A673 (cell line): ENCODE measurements around the gene HDAC8. TPM values are rescaled to one million over a fixed set of nuclear protein-coding genes. Genes with fewer than 3 reads are reported as not detected.

Experiments used
- BruUV-seq: library from RNA; stranded (reverse); fragments of 400-500 nt; replicated peaks from 2 replicates; lab custom pipeline; 2021; lab: Mats Ljungman, UMichigan
- CTCF ChIA-PET: fragments of 300-600 bp; sonication (Branson Sonifier 250); formaldehyde crosslinking; loops from one replicate; lab custom pipeline; 2022; ENCODE audit warnings: antibody characterized with exemption; lab: Charles Lee
- POLR2A ChIA-PET: fragments of 300-600 bp; sonication (Branson Sonifier 250); formaldehyde crosslinking; loops from one replicate; lab custom pipeline; 2022; ENCODE audit warnings: antibody characterized with exemption; ENCODE audit not compliant: low non-redundant PET; lab: Charles Lee
- DNase-seq: peaks from one replicate; pipeline ENCODE4 v3.0.0-alpha.2; 2015; ENCODE audit warnings: low spot score
- H3K27ac ChIP-seq: fragments of 200-600 bp; sonication (generic); 2 replicates; pipeline ENCODE4 v1.5.1; 2016; ENCODE audit warnings: mixed run types, low read depth, mild to moderate bottlenecking, mixed read lengths, antibody characterized with exemption, low read length; ENCODE audit not compliant: poor library complexity, severe bottlenecking
- H3K27me3 ChIP-seq: fragments of 200-600 bp; sonication (generic); replicated peaks from 2 replicates; pipeline ENCODE4 v1.6.1; 2017; ENCODE audit warnings: mixed run types, low read depth, mild to moderate bottlenecking, mixed read lengths, antibody characterized with exemption, low read length; ENCODE audit not compliant: insufficient read depth, poor library complexity
- H3K36me3 ChIP-seq: fragments of 200-600 bp; sonication (generic); 2 replicates; pipeline ENCODE4 v1.6.1; 2016; ENCODE audit warnings: mixed run types, mild to moderate bottlenecking, mixed read lengths, antibody characterized with exemption, low read length; ENCODE audit not compliant: insufficient read depth, poor library complexity, severe bottlenecking
- H3K4me1 ChIP-seq: fragments of 200-600 bp; sonication (generic); 2 replicates; pipeline ENCODE4 v1.6.1; 2017; ENCODE audit warnings: mixed run types, mild to moderate bottlenecking, mixed read lengths, antibody characterized with exemption, low read length; ENCODE audit not compliant: insufficient read depth, poor library complexity, severe bottlenecking
- H3K4me3 ChIP-seq: fragments of 200-600 bp; sonication (generic); 2 replicates; pipeline ENCODE4 v1.5.1; 2016; ENCODE audit warnings: low read depth, mixed run types, mild to moderate bottlenecking, mixed read lengths, low read length; ENCODE audit not compliant: poor library complexity, severe bottlenecking
- H3K9me3 ChIP-seq: fragments of 200-600 bp; sonication (generic); 2 replicates; pipeline ENCODE4 v1.6.1; 2016; ENCODE audit warnings: mixed run types, low read depth, mild to moderate bottlenecking, mixed read lengths, antibody characterized with exemption, low read length; ENCODE audit not compliant: poor library complexity, severe bottlenecking
- CTCF ChIP-seq: fragments of 300-800, 200-600 bp; sonication (generic); conservative IDR thresholded peaks from 2 replicates; pipeline ENCODE4 v1.5.1; 2017; ENCODE audit warnings: low read depth, mild to moderate bottlenecking, antibody characterized with exemption, low read length, moderate library complexity, mixed read lengths
- EZH2 ChIP-seq: fragments of 200-600 bp; sonication (generic); IDR thresholded peaks from 2 replicates; pipeline ENCODE4 v1.6.1; 2017; ENCODE audit warnings: borderline replicate concordance, low read depth, mild to moderate bottlenecking, mixed read lengths, antibody characterized with exemption, low read length; ENCODE audit not compliant: poor library complexity, severe bottlenecking
- intact Hi-C: fragments of 100-400 bp; cut with micrococcal nuclease; formaldehyde crosslinking; loops from one replicate; pipeline ENCODE4 v1.10.0; 2022; ENCODE audit not compliant: unreplicated experiment
- total RNA-seq: library from RNA; stranded (reverse); gene quantifications from 2 replicates; pipeline ENCODE4 v1.2.3, GENCODE V29; 2021

Gene HDAC8
- total RNA-seq, 1 experiment from 2014 or later, result 26.0 TPM

GRCh38 chrX:72376124-72376523 is 196.5 kb downstream of the HDAC8 start:
- ChIA-PET POLR2A (interaction anchor here (0.7 kb wide), 1 partner anchor 149 kb away, joined by 3 read pairs; no protein-coding TSS in a partner anchor), CTCF (no interaction called here)
- Histone ChIP-seq H3K4me1 (no peaks in the 10 kb centered on the region), H3K9me3 (no peaks in the 10 kb centered on the region), H3K27ac (no peak overlapping the region), H3K4me3 (no peak overlapping the region), H3K36me3 (no peaks in the 10 kb centered on the region), H3K27me3 (no peaks in the 10 kb centered on the region)
- no peak for DNase-seq
- TF ChIP-seq EZH2 (no peak), CTCF (no peak)
- intact Hi-C loops, result no loop called here
- no TSS peak for BruUV-seq

GRCh38 chrX:72373136-72373535 is 199.5 kb downstream of the HDAC8 start:
- TF ChIP-seq CTCF, result no peak
- Histone ChIP-seq H3K27ac (no peak overlapping the region), H3K4me3 (no peak overlapping the region), H3K9me3 (no peaks in the 10 kb centered on the region), H3K27me3 (no peaks in the 10 kb centered on the region), H3K36me3 (no peaks in the 10 kb centered on the region), H3K4me1 (no peaks in the 10 kb centered on the region)
- ChIA-PET CTCF (no interaction called here), POLR2A (no interaction called here)
- no peak for DNase-seq
- intact Hi-C loops, result no loop called here
- no TSS peak for BruUV-seq

- intact Hi-C loops, result no loop called here
- DNase-seq, result no peak
- ChIA-PET POLR2A (no interaction called here), CTCF (no interaction called here)
- Histone ChIP-seq H3K27me3 (no peaks in the 10 kb centered on the region), H3K27ac (no peak overlapping the region), H3K4me1 (no peaks in the 10 kb centered on the region), H3K36me3 (no peaks in the 10 kb centered on the region), H3K4me3 (no peak overlapping the region), H3K9me3 (no peaks in the 10 kb centered on the region)
- no TSS peak for BruUV-seq
- TF ChIP-seq CTCF (no peak), EZH2 (no peak)
These were observed 199.9 kb downstream of the HDAC8 start for GRCh38 chrX:72372735-72373134.
